Spleen (tissue), 13 donors: ENCODE results near the gene ZSWIM8. TPM values are rescaled to one million over a fixed set of nuclear protein-coding genes. Genes with fewer than 3 reads are reported as not detected.
"Not testable (repeated sequence)": the region's sequence is repeated elsewhere in the genome, so short reads cannot be mapped to it uniquely, and the experiment has no call there.

ENCODE experiments used
- DNase-seq: peaks from one replicate; pipeline ENCODE4 v3.0.0-alpha.2; 2020
- H3K27ac ChIP-seq, 8 donors: fragments of 200-600 bp; sonication (generic) in 7 of 8; 1 replicate in 4 of 8; 2 replicates in 4 of 8; pipeline versions ENCODE4 v1.5.0 to v1.8.0; 2016 to 2021; ENCODE audit warnings: inconsistent platforms in 4 of 8, mild to moderate bottlenecking in 4 of 8, moderate library complexity in 1 of 8
- H3K27me3 ChIP-seq, 7 donors: fragments of 200-600 bp; sonication (generic) in 6 of 7; replicated peaks in 1 of 7; 1 replicate in 4 of 7; 2 replicates in 3 of 7; pipeline versions ENCODE4 v1.5.0 to v1.8.0; 2016 to 2021; ENCODE audit warnings: inconsistent platforms in 3 of 7, mild to moderate bottlenecking in 1 of 7
- H3K36me3 ChIP-seq, 6 donors: fragments of 200-600 bp; sonication (generic) in 5 of 6; 1 replicate in 4 of 6; 2 replicates in 2 of 6; pipeline versions ENCODE4 v1.5.0 to v1.8.0; 2016 to 2021; ENCODE audit warnings: inconsistent platforms in 2 of 6
- H3K4me1 ChIP-seq, 6 donors: fragments of 200-600 bp; sonication (generic) in 5 of 6; 1 replicate in 3 of 6; 2 replicates in 3 of 6; pipeline versions ENCODE4 v1.5.0 to v1.8.0; 2016 to 2021; ENCODE audit warnings: inconsistent platforms in 3 of 6
- H3K4me3 ChIP-seq, 8 donors: fragments of 200-600 bp; sonication (generic) in 7 of 8; 1 replicate in 4 of 8; 2 replicates in 4 of 8; pipeline versions ENCODE4 v1.5.0 to v1.8.0; 2016 to 2021; ENCODE audit warnings: inconsistent platforms in 4 of 8, mild to moderate bottlenecking in 4 of 8, moderate library complexity in 2 of 8
- H3K9me3 ChIP-seq, 8 donors: fragments of 200-600 bp; sonication (generic) in 7 of 8; 1 replicate in 4 of 8; 2 replicates in 4 of 8; pipeline versions ENCODE4 v1.5.0 to v1.8.0; 2016 to 2021; ENCODE audit warnings: inconsistent platforms in 4 of 8
- CTCF ChIP-seq, 11 experiments: fragments of 200-600 bp in 7 of 11; fragments of 450-650 bp in 4 of 11; sonication (generic) in 4 of 11; IDR thresholded peaks in 8 of 11; conservative IDR thresholded peaks in 3 of 11; 1 replicate in 7 of 11; 2 replicates in 4 of 11; pipeline versions ENCODE4 v1.4.0 to v1.8.0; 2016 to 2021; ENCODE audit warnings: antibody characterized with exemption in 11 of 11, inconsistent platforms in 4 of 11, mild to moderate bottlenecking in 1 of 11
- POLR2A ChIP-seq, 3 donors: fragments of 450-650 bp; IDR thresholded peaks; one replicate each; pipeline ENCODE4 v1.5.1; 2017; ENCODE audit warnings: antibody characterized with exemption in 3 of 3, mild to moderate bottlenecking in 1 of 3
- POLR2AphosphoS5 ChIP-seq, 3 donors: sonication (generic); formaldehyde crosslinking; IDR thresholded peaks; one replicate each; pipeline ENCODE4 v1.5.1; 2017; ENCODE audit warnings: antibody characterized with exemption in 3 of 3
- WGBS, 5 donors: extraction: QIAGEN DNeasy Blood & Tissue Kit in 3 of 5; methylation state at CpG; one replicate each; pipeline versions ENCODE4 v1.1.5 to v1.1.7; 2013 to 2018; 5-methylcytosine and 5-hydroxymethylcytosine counted together
- intact Hi-C: fragments of 100-400 bp; cut with DNase I; formaldehyde crosslinking; loops from one replicate; pipeline ENCODE4 v1.15.0; 2023; ENCODE audit warnings: low total_unique reads
- long read RNA-seq, 2 donors: transcript quantifications; one replicate each; lab custom pipeline, GENCODE V29; 2026
- polyA plus RNA-seq, 3 donors: library from polyadenylated mRNA; stranded (reverse); fragments of 200-250 nt; gene quantifications; one replicate each; pipeline ENCODE4 v1.2.1, GENCODE V29; 2013
- total RNA-seq, 7 donors: library from RNA; depleted of rRNA in 3 of 7; stranded (reverse); fragments of >200 nt in 3 of 7; fragmentation: NEBNext Ultra II Directional in 4 of 7; extraction: Animal tissue kit (Norgen Biotek cat#: 25700) in 4 of 7; gene quantifications; one replicate each; pipeline versions ENCODE4 v1.1.0 to v1.2.1, GENCODE V29; 2016 to 2021
- donor health status: healthy with polysubstance abuse.
- donor health status: DM: no; HTN: no; CAD: no; lungs with moderate emphysema.
- donor health status: DM: no; HTN: no; CAD: no.
- donor health status: Bipolar disorder and iron deficiency.
- donor health status: healthy.
- donor health status: DM: no; HTN: no; CAD: no.
- donor health status: DM: yes; HTN: yes; CAD: no.

Gene ZSWIM8
- 100 to 1,000 TPM in 6 of 7 donors, 10 to 100 TPM in 1; 97.0 to 141 (median 129) TPM for total RNA-seq
- 100 to 1,000 TPM in 2 of 3 donors, 10 to 100 TPM in 1; 51.5 to 109 (median 101) TPM for polyA plus RNA-seq
- long read RNA-seq, donor 1, transcript ZSWIM8-209 (2 exons, 466 nt): major isoform, 7 of 31 reads
- long read RNA-seq, donor 1, partial matches to known transcripts: 18 of 31 reads
- long read RNA-seq, donor 1, other reads (novel, unspliced or antisense): 5 of 31 reads
- long read RNA-seq, donor 2, transcript ZSWIM8-209 (2 exons, 466 nt): major isoform, 10 of 13 reads
- long read RNA-seq, donor 2, partial matches to known transcripts: 0 of 13 reads
- long read RNA-seq, donor 2, other reads (novel, unspliced or antisense): 0 of 13 reads

- H3K4me1 ChIP-seq: peaks cover 42 to 81% (median 73%) of the 10 kb centered on the region in 6 donors
- H3K36me3 ChIP-seq: peaks cover 0 to 34% (median 16%) of the 10 kb centered on the region in 6 donors
- H3K4me3 ChIP-seq: peak within 1 kb of the TSS; percentile 67 to 98 (median 92)
- intact Hi-C loops: no loop called here
- no peaks in the 10 kb centered on the region for H3K9me3 ChIP-seq
- peak within 1 kb of the TSS; percentile 72 to 98 (median 94) for H3K27ac ChIP-seq
- 0 to 1% (median 0%) methylated on average over 14 to 36 of the region's 36 CpGs for WGBS, 5 donors
- peak; percentile 87 to 96 (median 92) for TF ChIP-seq POLR2AphosphoS5 (IDR thresholded peaks at IDR 0.05)
- TF ChIP-seq CTCF (IDR thresholded peaks at IDR 0.05 in 8 of 11, conservative IDR thresholded peaks at IDR 0.05 in 3 of 11): peak in 6 of 11 experiments; percentile 22 to 37 (median 31)
- TF ChIP-seq POLR2A (IDR thresholded peaks at IDR 0.05): peak in 1 of 3 donors; percentile 62
- H3K27me3 ChIP-seq: no peaks in the 10 kb centered on the region
- DNase-seq: peak; percentile 97
Observed at GRCh38 chr10:73785211-73785720, at the start of gene ZSWIM8. Gene ZSWIM8 (plus strand): TSS chr10:73785606. CDS start chr10:73785879, 273 bp downstream.

- H3K36me3 ChIP-seq: peaks cover 0 to 48% (median 8%) of the 10 kb centered on the region in 6 donors
Observed at GRCh38 chr10:73740501-73741254, 44.7 kb upstream of the ZSWIM8 start.

GRCh38 chr10:73742454-73742734 lies 43.0 kb upstream of the ZSWIM8 start:
- intact Hi-C loops: no loop called here
- Histone ChIP-seq H3K4me1 (peaks cover 11 to 46% (median 41%) of the 10 kb centered on the region in 6 donors), H3K27me3 (no peaks in the 10 kb centered on the region), H3K9me3 (no peaks in the 10 kb centered on the region), H3K36me3 (peaks cover 0 to 41% (median 14%) of the 10 kb centered on the region in 6 donors), H3K27ac (peak overlapping the region in 1 of 8 donors; percentile 93), H3K4me3 (no peak overlapping the region)
- DNase-seq: no peak
- TF ChIP-seq POLR2A (IDR thresholded peaks at IDR 0.05) (no peak), POLR2AphosphoS5 (IDR thresholded peaks at IDR 0.05) (no peak), CTCF (IDR thresholded peaks at IDR 0.05 in 8 of 11, conservative IDR thresholded peaks at IDR 0.05 in 3 of 11) (no peak)
- WGBS, 5 donors: 90 to 97% (median 94%) methylated on average over 5 of the region's 5 CpGs

More at GRCh38 chr10:73740501-73741254, 44.7 kb upstream of the ZSWIM8 start:
- DNase-seq, H3K4me3 ChIP-seq, intact Hi-C loops, H3K27me3 ChIP-seq, H3K27ac ChIP-seq, H3K9me3 ChIP-seq: not testable (repeated sequence)
- 94 to 97% (median 96%) methylated on average over 14 to 18 of the region's 18 CpGs for WGBS, 5 donors
- H3K4me1 ChIP-seq: peaks cover 8 to 29% (median 25%) of the 10 kb centered on the region in 6 donors

- no peak for DNase-seq
- peak overlapping the region; percentile 79 to 92 (median 84) for H3K4me3 ChIP-seq
- H3K9me3 ChIP-seq: no peaks in the 10 kb centered on the region
- H3K4me1 ChIP-seq: peaks cover 11 to 56% (median 48%) of the 10 kb centered on the region in 6 donors
- WGBS, 5 donors: 37 to 50% (median 39%) methylated on average over 6 of the region's 6 CpGs
- no peaks in the 10 kb centered on the region for H3K27me3 ChIP-seq
- intact Hi-C loops: no loop called here
- no peak for TF ChIP-seq POLR2A (IDR thresholded peaks at IDR 0.05)
- no peak for TF ChIP-seq POLR2AphosphoS5 (IDR thresholded peaks at IDR 0.05)
- TF ChIP-seq CTCF (IDR thresholded peaks at IDR 0.05 in 8 of 11, conservative IDR thresholded peaks at IDR 0.05 in 3 of 11): no peak
- H3K27ac ChIP-seq: peak overlapping the region; percentile 91 to 98 (median 94)
- H3K36me3 ChIP-seq: peaks cover 0 to 42% (median 21%) of the 10 kb centered on the region in 6 donors
Observed at GRCh38 chr10:73743327-73743904, 42.0 kb upstream of the ZSWIM8 start.
